Breast epithelium (tissue), 3 donors: ENCODE data around the gene NPR2.

Experiments used
- POLR2A ChIP-seq: fragments of 450-650 bp; IDR thresholded peaks from one replicate; pipeline ENCODE4 v1.6.1; 2016; ENCODE audit warnings: antibody characterized with exemption, mild to moderate bottlenecking, moderate library complexity
- TF ChIP-seq, protein P1 (sequence below), 3 donors: fragments of 450-650 bp; IDR thresholded peaks; one replicate each; pipeline ENCODE4 v1.5.1; 2016 to 2017; ENCODE audit warnings: antibody characterized with exemption in 3 of 3, mild to moderate bottlenecking in 3 of 3, moderate library complexity in 3 of 3

DNA sequence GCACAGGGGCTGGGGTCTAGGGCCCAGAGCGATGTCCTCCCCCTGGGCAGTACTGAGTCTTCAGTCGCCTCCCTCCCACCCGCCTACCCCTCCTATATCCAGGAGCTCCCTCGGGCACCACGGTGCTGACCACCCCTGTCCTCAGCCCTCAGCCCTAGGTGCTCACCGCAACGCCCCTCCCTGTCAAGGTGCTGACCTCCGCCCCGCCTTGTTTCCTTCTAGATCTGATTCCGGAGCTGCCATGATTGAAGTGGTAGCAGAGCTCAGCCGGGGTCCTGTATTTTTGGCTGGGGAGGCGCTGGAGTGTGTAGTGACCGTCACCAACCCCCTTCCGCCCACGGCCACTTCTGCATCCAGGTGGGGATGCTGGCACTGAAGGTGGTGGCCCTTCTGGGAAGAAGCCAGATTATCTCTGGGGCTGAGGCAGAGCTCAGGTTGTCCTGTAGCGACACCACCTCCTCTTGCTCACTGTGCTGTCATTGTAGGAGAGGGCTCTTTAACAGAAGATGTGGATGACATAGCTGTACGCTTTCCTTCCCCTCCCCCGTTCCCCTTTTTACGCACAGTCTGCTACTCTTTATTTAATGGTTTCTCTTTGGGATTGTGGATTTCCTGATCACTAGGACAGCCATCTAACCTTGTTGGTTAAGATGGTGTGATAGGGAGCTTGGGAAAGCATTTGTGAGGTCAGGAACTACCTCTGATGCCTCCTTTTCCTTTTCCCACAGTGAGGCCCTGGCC lies 41.7 kb upstream of the NPR2 start:
- TF ChIP-seq POLR2A: no peak
- TF ChIP-seq, protein P1, sequence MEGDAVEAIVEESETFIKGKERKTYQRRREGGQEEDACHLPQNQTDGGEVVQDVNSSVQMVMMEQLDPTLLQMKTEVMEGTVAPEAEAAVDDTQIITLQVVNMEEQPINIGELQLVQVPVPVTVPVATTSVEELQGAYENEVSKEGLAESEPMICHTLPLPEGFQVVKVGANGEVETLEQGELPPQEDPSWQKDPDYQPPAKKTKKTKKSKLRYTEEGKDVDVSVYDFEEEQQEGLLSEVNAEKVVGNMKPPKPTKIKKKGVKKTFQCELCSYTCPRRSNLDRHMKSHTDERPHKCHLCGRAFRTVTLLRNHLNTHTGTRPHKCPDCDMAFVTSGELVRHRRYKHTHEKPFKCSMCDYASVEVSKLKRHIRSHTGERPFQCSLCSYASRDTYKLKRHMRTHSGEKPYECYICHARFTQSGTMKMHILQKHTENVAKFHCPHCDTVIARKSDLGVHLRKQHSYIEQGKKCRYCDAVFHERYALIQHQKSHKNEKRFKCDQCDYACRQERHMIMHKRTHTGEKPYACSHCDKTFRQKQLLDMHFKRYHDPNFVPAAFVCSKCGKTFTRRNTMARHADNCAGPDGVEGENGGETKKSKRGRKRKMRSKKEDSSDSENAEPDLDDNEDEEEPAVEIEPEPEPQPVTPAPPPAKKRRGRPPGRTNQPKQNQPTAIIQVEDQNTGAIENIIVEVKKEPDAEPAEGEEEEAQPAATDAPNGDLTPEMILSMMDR (IDR thresholded peaks at IDR 0.05): no peak
